Measurements from ENCODE around the gene OCA2. TPM values are rescaled to one million over a fixed set of nuclear protein-coding genes. Genes with fewer than 3 reads are reported as not detected.

Gene OCA2
- total RNA-seq, 1 donor from 2014 or later = 1.7 TPM

DNA sequence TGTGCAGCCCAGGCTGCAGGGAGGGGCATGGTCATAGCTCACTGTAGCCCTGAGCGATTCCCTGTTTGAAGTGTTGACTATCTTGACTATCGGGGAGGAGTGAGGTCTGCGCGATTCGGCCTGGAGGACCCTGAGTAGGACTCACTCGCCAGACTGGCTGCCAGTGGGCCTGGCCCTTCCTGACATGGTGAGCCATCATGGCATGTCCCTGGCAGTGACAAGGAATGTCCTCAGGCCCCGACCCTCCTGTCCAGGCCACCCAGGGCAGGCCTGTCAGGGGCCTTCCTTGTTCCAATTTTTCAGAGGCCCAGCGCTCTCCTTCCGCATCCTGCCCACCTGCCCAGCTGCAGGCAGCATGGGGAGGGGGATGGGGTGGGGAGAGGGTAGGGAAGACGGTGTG, 5.2 kb upstream of the OCA2 start:
- H3K4me1 Mint-ChIP-seq (ENCODE audit: low read depth, unreplicated experiment) = peaks cover 23% of the 10 kb centered on the region
- peaks cover 27% of the 10 kb centered on the region for H3K27me3 Mint-ChIP-seq (ENCODE audit: unreplicated experiment)
- peaks cover 15% of the 10 kb centered on the region for H3K9me3 Mint-ChIP-seq (ENCODE audit: unreplicated experiment)
- TF ChIP-seq, protein P1, sequence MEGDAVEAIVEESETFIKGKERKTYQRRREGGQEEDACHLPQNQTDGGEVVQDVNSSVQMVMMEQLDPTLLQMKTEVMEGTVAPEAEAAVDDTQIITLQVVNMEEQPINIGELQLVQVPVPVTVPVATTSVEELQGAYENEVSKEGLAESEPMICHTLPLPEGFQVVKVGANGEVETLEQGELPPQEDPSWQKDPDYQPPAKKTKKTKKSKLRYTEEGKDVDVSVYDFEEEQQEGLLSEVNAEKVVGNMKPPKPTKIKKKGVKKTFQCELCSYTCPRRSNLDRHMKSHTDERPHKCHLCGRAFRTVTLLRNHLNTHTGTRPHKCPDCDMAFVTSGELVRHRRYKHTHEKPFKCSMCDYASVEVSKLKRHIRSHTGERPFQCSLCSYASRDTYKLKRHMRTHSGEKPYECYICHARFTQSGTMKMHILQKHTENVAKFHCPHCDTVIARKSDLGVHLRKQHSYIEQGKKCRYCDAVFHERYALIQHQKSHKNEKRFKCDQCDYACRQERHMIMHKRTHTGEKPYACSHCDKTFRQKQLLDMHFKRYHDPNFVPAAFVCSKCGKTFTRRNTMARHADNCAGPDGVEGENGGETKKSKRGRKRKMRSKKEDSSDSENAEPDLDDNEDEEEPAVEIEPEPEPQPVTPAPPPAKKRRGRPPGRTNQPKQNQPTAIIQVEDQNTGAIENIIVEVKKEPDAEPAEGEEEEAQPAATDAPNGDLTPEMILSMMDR (IDR thresholded peaks at IDR 0.05; ENCODE audit: partially characterized antibody, unreplicated experiment) = no peak
- H3K27ac Mint-ChIP-seq (ENCODE audit: unreplicated experiment) = no peak overlapping the region
- DNase-seq = no peak
- no peak overlapping the region for H3K4me3 Mint-ChIP-seq (ENCODE audit: unreplicated experiment)
- no peaks in the 10 kb centered on the region for H3K36me3 Mint-ChIP-seq (ENCODE audit: unreplicated experiment)

DNA sequence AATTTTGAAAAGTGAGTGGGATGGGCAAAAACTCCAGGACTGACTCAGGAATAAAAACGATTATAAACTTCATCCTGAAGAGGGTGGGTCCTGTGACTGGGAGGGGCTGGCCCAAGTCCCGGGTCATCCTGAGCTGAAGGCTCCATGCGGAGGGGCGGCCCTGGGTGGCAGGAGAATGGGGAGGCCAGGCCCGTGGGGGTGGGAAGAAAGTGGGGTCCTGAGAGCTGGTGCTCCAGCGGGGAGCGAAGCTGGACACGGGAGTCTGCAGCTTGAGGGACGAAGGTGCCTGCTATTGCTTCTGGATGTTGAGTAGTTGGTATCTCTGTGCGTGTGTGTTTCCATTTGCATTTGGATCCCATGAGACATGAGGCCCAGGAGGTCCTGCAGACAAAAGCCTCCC, 4.7 kb upstream of the OCA2 start:
- H3K27me3 Mint-ChIP-seq (ENCODE audit: unreplicated experiment) = peaks cover 26% of the 10 kb centered on the region
- H3K4me3 Mint-ChIP-seq (ENCODE audit: unreplicated experiment) = no peak overlapping the region

DNA sequence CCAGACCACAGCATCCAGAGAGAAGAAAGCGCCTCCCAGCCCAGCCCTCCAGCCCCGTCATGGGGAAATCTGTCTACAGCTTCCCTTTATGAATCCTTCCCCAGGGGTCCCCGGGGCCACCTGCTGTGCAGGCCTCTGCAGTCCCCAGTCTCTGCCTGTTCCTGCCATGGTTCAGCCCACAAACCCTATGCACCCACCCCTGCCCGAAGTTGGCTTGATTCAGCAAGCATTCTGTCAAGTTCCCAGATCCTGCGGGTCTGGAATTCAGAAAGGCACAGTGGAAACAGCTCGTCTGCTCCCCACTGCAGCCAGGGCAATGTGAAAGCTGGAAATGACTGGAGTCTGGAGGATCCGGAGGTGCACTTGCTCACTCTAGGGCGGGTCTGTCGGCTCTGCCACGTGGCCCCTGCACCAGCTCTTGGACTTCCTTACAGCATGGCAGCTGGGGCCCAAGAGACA, 2.9 kb upstream of the OCA2 start:
- no peak overlapping the region for H3K27ac Mint-ChIP-seq (ENCODE audit: unreplicated experiment)
- H3K4me3 Mint-ChIP-seq (ENCODE audit: unreplicated experiment) = no peak overlapping the region
- DNase-seq = no peak

More for the DNA sequence above, 4.7 kb upstream of the OCA2 start:
- Mint-ChIP-seq H3K4me1 (ENCODE audit: low read depth, unreplicated experiment) (peaks cover 23% of the 10 kb centered on the region), H3K27ac (ENCODE audit: unreplicated experiment) (no peak overlapping the region), H3K9me3 (ENCODE audit: unreplicated experiment) (peaks cover 15% of the 10 kb centered on the region), H3K36me3 (ENCODE audit: unreplicated experiment) (no peaks in the 10 kb centered on the region)
- no peak for DNase-seq
- TF ChIP-seq, protein P1 (IDR thresholded peaks at IDR 0.05; ENCODE audit: partially characterized antibody, unreplicated experiment) = no peak

DNA sequence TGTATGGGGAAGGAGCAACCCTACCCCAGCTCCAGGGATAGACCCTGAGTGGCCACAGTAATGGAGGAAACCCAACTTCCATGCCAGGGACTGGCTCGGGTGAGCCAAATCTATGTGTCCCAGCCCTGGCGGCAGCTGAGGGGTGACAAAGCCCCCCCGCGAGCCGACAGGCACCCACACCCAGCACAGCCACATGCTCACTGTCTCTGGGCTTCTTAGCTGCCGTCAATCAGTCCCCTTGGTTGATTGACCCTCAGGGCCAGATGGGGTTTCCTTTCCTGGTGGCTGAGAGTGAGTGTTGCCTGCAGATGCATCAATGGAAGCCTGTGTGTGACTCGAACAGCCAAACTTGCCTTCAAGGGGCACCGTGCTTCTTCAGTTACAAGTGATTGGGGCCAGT, 2.1 kb upstream of the OCA2 start:
- peaks cover 37% of the 10 kb centered on the region for H3K4me1 Mint-ChIP-seq (ENCODE audit: low read depth, unreplicated experiment)
- no peak for DNase-seq
- no peak overlapping the region for H3K4me3 Mint-ChIP-seq (ENCODE audit: unreplicated experiment)
- H3K27ac Mint-ChIP-seq (ENCODE audit: unreplicated experiment) = peak overlapping the region; percentile 11
- peaks cover 32% of the 10 kb centered on the region for H3K27me3 Mint-ChIP-seq (ENCODE audit: unreplicated experiment)
- TF ChIP-seq, protein P1 (IDR thresholded peaks at IDR 0.05; ENCODE audit: partially characterized antibody, unreplicated experiment) = no peak
- H3K9me3 Mint-ChIP-seq (ENCODE audit: unreplicated experiment) = peaks cover 19% of the 10 kb centered on the region
- H3K36me3 Mint-ChIP-seq (ENCODE audit: unreplicated experiment) = no peaks in the 10 kb centered on the region

More for the DNA sequence above, 2.9 kb upstream of the OCA2 start:
- TF ChIP-seq, protein P1 (IDR thresholded peaks at IDR 0.05; ENCODE audit: partially characterized antibody, unreplicated experiment) = no peak
- Mint-ChIP-seq H3K4me1 (ENCODE audit: low read depth, unreplicated experiment) (peaks cover 37% of the 10 kb centered on the region), H3K27me3 (ENCODE audit: unreplicated experiment) (peaks cover 32% of the 10 kb centered on the region), H3K9me3 (ENCODE audit: unreplicated experiment) (peaks cover 18% of the 10 kb centered on the region), H3K36me3 (ENCODE audit: unreplicated experiment) (no peaks in the 10 kb centered on the region)

DNA sequence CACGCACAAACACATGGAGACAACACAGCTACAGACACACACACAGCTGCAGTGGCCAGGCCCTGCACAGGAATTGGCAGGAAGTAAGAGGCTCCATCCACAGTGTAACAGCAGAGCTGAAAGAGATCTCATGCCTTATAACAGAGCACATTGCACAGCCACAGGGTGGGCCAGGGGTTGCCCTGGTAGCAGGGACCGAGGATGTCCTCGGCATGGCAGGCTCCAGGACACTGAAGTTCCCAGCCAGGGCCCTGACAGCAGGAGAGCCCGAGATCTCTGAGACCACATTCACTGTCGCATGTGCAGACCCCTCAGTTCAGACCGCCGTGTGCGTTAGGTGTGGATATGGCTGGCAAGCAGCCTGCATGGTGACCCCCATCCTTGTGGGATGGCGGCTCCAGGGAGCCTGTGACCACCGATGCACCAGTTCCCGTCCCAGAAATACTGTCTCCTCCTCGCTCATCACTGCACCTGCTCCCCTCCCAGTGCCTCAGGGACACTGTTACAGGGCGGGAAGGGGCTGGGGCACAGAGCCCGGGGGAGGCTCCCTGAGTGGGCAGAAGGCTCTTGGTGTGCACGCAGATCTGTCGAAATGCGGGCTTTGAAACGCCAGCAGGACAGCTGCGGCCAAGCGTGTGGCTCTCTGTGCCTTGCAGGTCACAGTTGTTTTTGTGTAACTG, 1.5 kb upstream of the OCA2 start:
- H3K27ac Mint-ChIP-seq (ENCODE audit: unreplicated experiment) = peak overlapping the region; percentile 23
- H3K36me3 Mint-ChIP-seq (ENCODE audit: unreplicated experiment) = no peaks in the 10 kb centered on the region
- DNase-seq = no peak
- peaks cover 20% of the 10 kb centered on the region for H3K9me3 Mint-ChIP-seq (ENCODE audit: unreplicated experiment)
- TF ChIP-seq, protein P1 (IDR thresholded peaks at IDR 0.05; ENCODE audit: partially characterized antibody, unreplicated experiment) = no peak
- peaks cover 37% of the 10 kb centered on the region for H3K4me1 Mint-ChIP-seq (ENCODE audit: low read depth, unreplicated experiment)
- peak overlapping the region; percentile 81 for H3K4me3 Mint-ChIP-seq (ENCODE audit: unreplicated experiment)
- peaks cover 31% of the 10 kb centered on the region for H3K27me3 Mint-ChIP-seq (ENCODE audit: unreplicated experiment)

All from glutamatergic neuron (in vitro differentiated cells).